Neural cell (in vitro differentiated cells): ENCODE results near the gene GAS7.

Experiments
- RAD21 ChIP-seq: fragments of 450-650 bp; conservative IDR thresholded peaks from 2 replicates; pipeline ENCODE4 v1.6.1; 2014; ENCODE audit warnings: antibody characterized with exemption, mild to moderate bottlenecking, moderate library complexity
- TF ChIP-seq, protein P1 (sequence below): fragments of 450-650 bp; IDR thresholded peaks from 2 replicates; pipeline ENCODE4 v1.5.1; 2014; ENCODE audit warnings: antibody characterized with exemption, mild to moderate bottlenecking, moderate library complexity; ENCODE audit not compliant: poor library complexity, severe bottlenecking

DNA sequence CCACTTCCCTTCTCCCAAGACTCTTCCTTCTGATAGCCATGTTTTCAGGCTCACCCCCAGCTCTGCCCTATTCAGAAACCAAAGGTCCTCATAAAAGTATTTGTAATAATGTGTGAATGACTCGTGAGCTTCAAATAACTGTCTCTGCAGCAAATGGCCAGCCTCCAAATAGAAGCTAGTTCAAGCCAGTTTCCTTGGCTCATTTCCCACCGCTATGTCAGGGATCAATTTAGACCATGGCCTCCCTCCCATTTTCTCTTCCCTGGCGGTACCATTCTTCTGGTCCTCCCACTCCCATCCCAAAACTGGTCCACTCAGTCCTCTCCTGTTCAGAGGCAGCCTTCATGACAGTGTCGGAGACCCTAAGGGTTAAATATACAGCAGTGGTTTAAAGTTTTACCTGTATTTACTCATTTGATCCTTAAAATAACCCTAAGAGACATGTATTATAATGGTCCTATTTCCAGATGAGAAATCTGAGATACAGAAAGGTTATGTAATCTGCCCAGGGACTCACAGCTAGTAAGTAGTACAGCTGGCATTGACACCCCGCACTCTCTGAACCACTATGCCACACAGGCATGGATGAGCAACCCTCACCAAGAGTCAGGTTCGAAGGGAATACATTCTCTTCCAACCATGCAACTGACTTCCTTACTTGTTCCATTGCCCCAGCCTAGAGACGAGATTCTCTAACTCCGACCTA is 42.9 kb downstream of the GAS7 start:
- TF ChIP-seq, protein P1, sequence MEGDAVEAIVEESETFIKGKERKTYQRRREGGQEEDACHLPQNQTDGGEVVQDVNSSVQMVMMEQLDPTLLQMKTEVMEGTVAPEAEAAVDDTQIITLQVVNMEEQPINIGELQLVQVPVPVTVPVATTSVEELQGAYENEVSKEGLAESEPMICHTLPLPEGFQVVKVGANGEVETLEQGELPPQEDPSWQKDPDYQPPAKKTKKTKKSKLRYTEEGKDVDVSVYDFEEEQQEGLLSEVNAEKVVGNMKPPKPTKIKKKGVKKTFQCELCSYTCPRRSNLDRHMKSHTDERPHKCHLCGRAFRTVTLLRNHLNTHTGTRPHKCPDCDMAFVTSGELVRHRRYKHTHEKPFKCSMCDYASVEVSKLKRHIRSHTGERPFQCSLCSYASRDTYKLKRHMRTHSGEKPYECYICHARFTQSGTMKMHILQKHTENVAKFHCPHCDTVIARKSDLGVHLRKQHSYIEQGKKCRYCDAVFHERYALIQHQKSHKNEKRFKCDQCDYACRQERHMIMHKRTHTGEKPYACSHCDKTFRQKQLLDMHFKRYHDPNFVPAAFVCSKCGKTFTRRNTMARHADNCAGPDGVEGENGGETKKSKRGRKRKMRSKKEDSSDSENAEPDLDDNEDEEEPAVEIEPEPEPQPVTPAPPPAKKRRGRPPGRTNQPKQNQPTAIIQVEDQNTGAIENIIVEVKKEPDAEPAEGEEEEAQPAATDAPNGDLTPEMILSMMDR, result no peak
- no peak for TF ChIP-seq RAD21
